ENCODE data around the gene TMEM203. TPM values are rescaled to one million over a fixed set of nuclear protein-coding genes. Genes with fewer than 3 reads are reported as not detected.

TMEM203 gene
- total RNA-seq, 4 donors from 2014 or later: 28.8 to 45.8 (median 34.8) TPM

GRCh38 chr9:137169896-137170358, 35.5 kb downstream of the TMEM203 start, which contains the start of gene LRRC26:
Gene LRRC26, minus strand, starts transcription at chr9:137170051. Its CDS starts 108 bp downstream, at chr9:137169943.
- peak within 1 kb of the TSS; percentile 42 to 54 (median 45) for H3K4me3 ChIP-seq
- H3K36me3 ChIP-seq: no peaks in the 10 kb centered on the region
- H3K27ac ChIP-seq (replicated peaks in 1 of 4): no peak within 1 kb of the TSS
- intact Hi-C loops (cut with DNase I): no loop called here
- no peaks in the 10 kb centered on the region for H3K9me3 ChIP-seq
- TF ChIP-seq EP300 (IDR thresholded peaks at IDR 0.05): no peak
- TF ChIP-seq POLR2AphosphoS5 (IDR thresholded peaks at IDR 0.05): no peak
- no peak for TF ChIP-seq POLR2A (IDR thresholded peaks at IDR 0.05; ENCODE audit: low read depth)
- no peak for TF ChIP-seq CTCF (IDR thresholded peaks at IDR 0.05)
- H3K27me3 ChIP-seq: peaks cover 6 to 93% (median 57%) of the 10 kb centered on the region in 4 donors
- 40% methylated on average over 1 of the region's 41 CpGs for WGBS
- peaks cover 27 to 40% (median 31%) of the 10 kb centered on the region in 4 donors for H3K4me1 ChIP-seq
- DNase-seq (ENCODE audit: extremely low spot score): no peak

- intact Hi-C loops (cut with DNase I): no loop called here
- H3K27ac ChIP-seq (replicated peaks in 1 of 4): no peak overlapping the region
- H3K4me3 ChIP-seq: peak overlapping the region; percentile 42 to 54 (median 45)
- peaks cover 6 to 100% (median 64%) of the 10 kb centered on the region in 4 donors for H3K27me3 ChIP-seq
- WGBS: no CpG with 5 or more reads among the region's 124 CpGs
- H3K4me1 ChIP-seq: peaks cover 27 to 38% (median 30%) of the 10 kb centered on the region in 4 donors
- TF ChIP-seq POLR2AphosphoS5 (IDR thresholded peaks at IDR 0.05): no peak
- TF ChIP-seq CTCF (IDR thresholded peaks at IDR 0.05): no peak
- TF ChIP-seq EP300 (IDR thresholded peaks at IDR 0.05): no peak
- TF ChIP-seq POLR2A (IDR thresholded peaks at IDR 0.05; ENCODE audit: low read depth): no peak
- H3K9me3 ChIP-seq: no peaks in the 10 kb centered on the region
- no peaks in the 10 kb centered on the region for H3K36me3 ChIP-seq
- no peak for DNase-seq (ENCODE audit: extremely low spot score)
Measured at GRCh38 chr9:137168904-137169856, 36.3 kb downstream of the TMEM203 start.

- peaks cover 27 to 39% (median 31%) of the 10 kb centered on the region in 4 donors for H3K4me1 ChIP-seq
- DNase-seq (ENCODE audit: extremely low spot score): no peak
- H3K4me3 ChIP-seq: peak overlapping the region; percentile 42 to 54 (median 45)
- H3K9me3 ChIP-seq: no peaks in the 10 kb centered on the region
- H3K27me3 ChIP-seq: peaks cover 6 to 100% (median 70%) of the 10 kb centered on the region in 4 donors
- no peaks in the 10 kb centered on the region for H3K36me3 ChIP-seq
- TF ChIP-seq POLR2AphosphoS5 (IDR thresholded peaks at IDR 0.05) (no peak), EP300 (IDR thresholded peaks at IDR 0.05) (no peak), POLR2A (IDR thresholded peaks at IDR 0.05; ENCODE audit: low read depth) (no peak), CTCF (IDR thresholded peaks at IDR 0.05) (no peak)
- intact Hi-C loops (cut with DNase I): no loop called here
- WGBS: 0% methylated on average over 8 of the region's 36 CpGs
- H3K27ac ChIP-seq (replicated peaks in 1 of 4): no peak overlapping the region
Measured at GRCh38 chr9:137168573-137168903, 36.9 kb downstream of the TMEM203 start.

GRCh38 chr9:137167747-137168572, 37.5 kb downstream of the TMEM203 start:
- no peaks in the 10 kb centered on the region for H3K9me3 ChIP-seq
- TF ChIP-seq EP300 (IDR thresholded peaks at IDR 0.05): no peak
- TF ChIP-seq POLR2AphosphoS5 (IDR thresholded peaks at IDR 0.05): no peak
- no peaks in the 10 kb centered on the region for H3K36me3 ChIP-seq
- H3K27ac ChIP-seq (replicated peaks in 1 of 4): no peak overlapping the region
- DNase-seq (ENCODE audit: extremely low spot score): no peak
- peak overlapping the region; percentile 42 to 54 (median 45) for H3K4me3 ChIP-seq
- intact Hi-C loops (cut with DNase I): no loop called here
- H3K4me1 ChIP-seq: peaks cover 33 to 45% (median 37%) of the 10 kb centered on the region in 4 donors
- peaks cover 6 to 100% (median 76%) of the 10 kb centered on the region in 4 donors for H3K27me3 ChIP-seq
- WGBS: 2% methylated on average over 11 of the region's 57 CpGs

Data from esophagus muscularis mucosa (tissue), 4 donors.